ENCODE results near the gene ZNF532. TPM values are rescaled to one million over a fixed set of nuclear protein-coding genes. Genes with fewer than 3 reads are reported as not detected.

The ZNF532 gene
- total and polyA plus RNA-seq, 2 donors from 2014 or later, result 5.7 to 76.3 TPM

- Histone ChIP-seq H3K9ac (ENCODE audit: low read length in 3 of 3) (no peak overlapping the region), H3K27me3 (ENCODE audit: control insufficient read depth, insufficient read depth, low read length) (no peaks in the 10 kb centered on the region), H3K36me3 (ENCODE audit: control insufficient read depth in 2 of 3, insufficient read depth in 3 of 3, low read length in 3 of 3) (peaks cover 0 to 4% (median 2%) of the 10 kb centered on the region in 3 donors), H3K4me1 (ENCODE audit: control insufficient read depth in 2 of 3, insufficient read depth in 2 of 3, low read depth in 1 of 3, low read length in 3 of 3) (peaks cover 0 to 7% (median 5%) of the 10 kb centered on the region in 3 donors), H3K9me3 (ENCODE audit: control insufficient read depth in 2 of 3, insufficient read depth in 1 of 3, low read length in 3 of 3) (no peaks in the 10 kb centered on the region), H3K4me3 (ENCODE audit: low read length in 3 of 3) (no peak overlapping the region), H3K27ac (ENCODE audit: low read depth in 2 of 2, low read length in 2 of 2) (no peak overlapping the region)
- no peak for TF ChIP-seq CTCF (IDR thresholded peaks at IDR 0.05; ENCODE audit: borderline replicate concordance, extremely low read depth, insufficient read depth)
- DNase-seq, result no peak
- intact Hi-C loops (cut with DNase I), result no loop called here
- FAIRE-seq, result no peak
Observed at GRCh38 chr18:58952858-58953257, 88.2 kb downstream of the ZNF532 start.

- no peaks in the 10 kb centered on the region for H3K27me3 ChIP-seq (ENCODE audit: control insufficient read depth, insufficient read depth, low read length)
- FAIRE-seq (no peak), DNase-seq (peak in 1 of 5 donors; percentile 65)
- H3K36me3 ChIP-seq (ENCODE audit: control insufficient read depth in 2 of 3, insufficient read depth in 3 of 3, low read length in 3 of 3), result peaks cover 0 to 4% (median 0%) of the 10 kb centered on the region in 3 donors
- peak overlapping the region in 1 of 3 donors; percentile 22 for H3K9ac ChIP-seq (ENCODE audit: low read length in 3 of 3)
- peaks cover 0 to 7% (median 5%) of the 10 kb centered on the region in 3 donors for H3K4me1 ChIP-seq (ENCODE audit: control insufficient read depth in 2 of 3, insufficient read depth in 2 of 3, low read depth in 1 of 3, low read length in 3 of 3)
- TF ChIP-seq CTCF (IDR thresholded peaks at IDR 0.05; ENCODE audit: borderline replicate concordance, extremely low read depth, insufficient read depth), result no peak
- H3K9me3 ChIP-seq (ENCODE audit: control insufficient read depth in 2 of 3, insufficient read depth in 1 of 3, low read length in 3 of 3), result no peaks in the 10 kb centered on the region
- H3K4me3 ChIP-seq (ENCODE audit: low read length in 3 of 3), result no peak overlapping the region
- intact Hi-C loops (cut with DNase I), result no loop called here
- peak overlapping the region in 1 of 2 donors; percentile 54 for H3K27ac ChIP-seq (ENCODE audit: low read depth in 2 of 2, low read length in 2 of 2)
Observed at GRCh38 chr18:58953627-58954026, 89.0 kb downstream of the ZNF532 start.

- Histone ChIP-seq H3K4me3 (ENCODE audit: low read length in 3 of 3) (no peak overlapping the region), H3K4me1 (ENCODE audit: control insufficient read depth in 2 of 3, insufficient read depth in 2 of 3, low read depth in 1 of 3, low read length in 3 of 3) (peaks cover 0 to 7% (median 5%) of the 10 kb centered on the region in 3 donors), H3K9me3 (ENCODE audit: control insufficient read depth in 2 of 3, insufficient read depth in 1 of 3, low read length in 3 of 3) (no peaks in the 10 kb centered on the region), H3K36me3 (ENCODE audit: control insufficient read depth in 2 of 3, insufficient read depth in 3 of 3, low read length in 3 of 3) (peaks cover 0 to 4% (median 0%) of the 10 kb centered on the region in 3 donors), H3K27ac (ENCODE audit: low read depth in 2 of 2, low read length in 2 of 2) (no peak overlapping the region), H3K27me3 (ENCODE audit: control insufficient read depth, insufficient read depth, low read length) (no peaks in the 10 kb centered on the region), H3K9ac (ENCODE audit: low read length in 3 of 3) (no peak overlapping the region)
- intact Hi-C loops (cut with DNase I), result no loop called here
- TF ChIP-seq CTCF (IDR thresholded peaks at IDR 0.05; ENCODE audit: borderline replicate concordance, extremely low read depth, insufficient read depth), result no peak
- FAIRE-seq (no peak), DNase-seq (no peak)
Observed at GRCh38 chr18:58955001-58955400, 90.3 kb downstream of the ZNF532 start.

- Histone ChIP-seq H3K9ac (ENCODE audit: low read length in 3 of 3) (no peak overlapping the region), H3K36me3 (ENCODE audit: control insufficient read depth in 2 of 3, insufficient read depth in 3 of 3, low read length in 3 of 3) (peaks cover 0 to 4% (median 2%) of the 10 kb centered on the region in 3 donors), H3K4me3 (ENCODE audit: low read length in 3 of 3) (no peak overlapping the region), H3K27ac (ENCODE audit: low read depth in 2 of 2, low read length in 2 of 2) (no peak overlapping the region), H3K4me1 (ENCODE audit: control insufficient read depth in 2 of 3, insufficient read depth in 2 of 3, low read depth in 1 of 3, low read length in 3 of 3) (peaks cover 0 to 7% (median 5%) of the 10 kb centered on the region in 3 donors), H3K9me3 (ENCODE audit: control insufficient read depth in 2 of 3, insufficient read depth in 1 of 3, low read length in 3 of 3) (no peaks in the 10 kb centered on the region), H3K27me3 (ENCODE audit: control insufficient read depth, insufficient read depth, low read length) (no peaks in the 10 kb centered on the region)
- no peak for DNase-seq
- FAIRE-seq, result no peak
- no peak for TF ChIP-seq CTCF (IDR thresholded peaks at IDR 0.05; ENCODE audit: borderline replicate concordance, extremely low read depth, insufficient read depth)
- intact Hi-C loops (cut with DNase I), result no loop called here
Observed at GRCh38 chr18:58955738-58956137, 91.1 kb downstream of the ZNF532 start.
